PFSK-1 (cell line): Measurements from ENCODE around the gene EPN1.
A peak's percentile ranks its signal among the peaks of the same experiment; 100 is the strongest.

ENCODE experiments used
- FOXP2 ChIP-seq: optimal IDR thresholded peaks from 2 replicates; pipeline ENCODE3; 2011; ENCODE audit warnings: borderline replicate concordance, control low read depth, inconsistent platforms; ENCODE audit not compliant: insufficient read depth; ENCODE audit errors: extremely low read length, extremely low read depth
- POLR2AphosphoS5 ChIP-seq: IDR thresholded peaks from 2 replicates; pipeline ENCODE4 v1.6.1; 2012; ENCODE audit warnings: low read depth, mild to moderate bottlenecking, control low read depth, low read length, moderate library complexity
- REST ChIP-seq, 2 experiments: IDR thresholded peaks; 2 replicates each; pipeline versions ENCODE4 v1.6.1 to v1.8.0; 2011 to 2012; ENCODE audit warnings: low read depth in 2 of 2, low read length in 2 of 2, control low read depth in 1 of 2, inconsistent platforms in 1 of 2, mild to moderate bottlenecking in 1 of 2, moderate library complexity in 1 of 2; ENCODE audit not compliant: insufficient read depth in 1 of 2
- SIN3A ChIP-seq: IDR thresholded peaks from 2 replicates; pipeline ENCODE4 v1.6.1; 2012; ENCODE audit warnings: mild to moderate bottlenecking, low read length, moderate library complexity, borderline replicate concordance; ENCODE audit not compliant: insufficient read depth
- TAF1 ChIP-seq: IDR thresholded peaks from 2 replicates; pipeline ENCODE4 v1.6.1; 2012; ENCODE audit warnings: low read length, control low read depth, borderline replicate concordance; ENCODE audit not compliant: insufficient read depth

EPN1 gene

GRCh38 chr19:55700813-55701212, 25.8 kb downstream of the EPN1 start:
- TF ChIP-seq REST (IDR thresholded peaks at IDR 0.05; ENCODE audit: insufficient read depth in 1 of 2, low read depth in 2 of 2, low read length in 2 of 2) (no peak), SIN3A (no peak), FOXP2 (no peak), TAF1 (no peak), POLR2AphosphoS5 (no peak)

GRCh38 chr19:55702131-55702627, 27.2 kb downstream of the EPN1 start:
- TF ChIP-seq FOXP2 (no peak), SIN3A (no peak), TAF1 (no peak), POLR2AphosphoS5 (no peak), REST (IDR thresholded peaks at IDR 0.05; ENCODE audit: insufficient read depth in 1 of 2, low read depth in 2 of 2, low read length in 2 of 2) (no peak)

- TF ChIP-seq REST (IDR thresholded peaks at IDR 0.05; ENCODE audit: insufficient read depth in 1 of 2, low read depth in 2 of 2, low read length in 2 of 2) (no peak), FOXP2 (peak; percentile 43), TAF1 (no peak)
Measured at GRCh38 chr19:55703790-55704215, 28.8 kb downstream of the EPN1 start.

- TF ChIP-seq SIN3A (no peak), REST (IDR thresholded peaks at IDR 0.05; ENCODE audit: insufficient read depth in 1 of 2, low read depth in 2 of 2, low read length in 2 of 2) (no peak), FOXP2 (no peak), POLR2AphosphoS5 (no peak), TAF1 (no peak)
Measured at GRCh38 chr19:55704494-55705245, 29.6 kb downstream of the EPN1 start.

GRCh38 chr19:55705972-55706371, 30.9 kb downstream of the EPN1 start:
- TF ChIP-seq TAF1 = no peak
- TF ChIP-seq FOXP2 = no peak
- no peak for TF ChIP-seq POLR2AphosphoS5
- TF ChIP-seq REST (IDR thresholded peaks at IDR 0.05; ENCODE audit: insufficient read depth in 1 of 2, low read depth in 2 of 2, low read length in 2 of 2) = no peak
- no peak for TF ChIP-seq SIN3A
